ENCODE data around the gene TCOF1.

Gene TCOF1

DNA sequence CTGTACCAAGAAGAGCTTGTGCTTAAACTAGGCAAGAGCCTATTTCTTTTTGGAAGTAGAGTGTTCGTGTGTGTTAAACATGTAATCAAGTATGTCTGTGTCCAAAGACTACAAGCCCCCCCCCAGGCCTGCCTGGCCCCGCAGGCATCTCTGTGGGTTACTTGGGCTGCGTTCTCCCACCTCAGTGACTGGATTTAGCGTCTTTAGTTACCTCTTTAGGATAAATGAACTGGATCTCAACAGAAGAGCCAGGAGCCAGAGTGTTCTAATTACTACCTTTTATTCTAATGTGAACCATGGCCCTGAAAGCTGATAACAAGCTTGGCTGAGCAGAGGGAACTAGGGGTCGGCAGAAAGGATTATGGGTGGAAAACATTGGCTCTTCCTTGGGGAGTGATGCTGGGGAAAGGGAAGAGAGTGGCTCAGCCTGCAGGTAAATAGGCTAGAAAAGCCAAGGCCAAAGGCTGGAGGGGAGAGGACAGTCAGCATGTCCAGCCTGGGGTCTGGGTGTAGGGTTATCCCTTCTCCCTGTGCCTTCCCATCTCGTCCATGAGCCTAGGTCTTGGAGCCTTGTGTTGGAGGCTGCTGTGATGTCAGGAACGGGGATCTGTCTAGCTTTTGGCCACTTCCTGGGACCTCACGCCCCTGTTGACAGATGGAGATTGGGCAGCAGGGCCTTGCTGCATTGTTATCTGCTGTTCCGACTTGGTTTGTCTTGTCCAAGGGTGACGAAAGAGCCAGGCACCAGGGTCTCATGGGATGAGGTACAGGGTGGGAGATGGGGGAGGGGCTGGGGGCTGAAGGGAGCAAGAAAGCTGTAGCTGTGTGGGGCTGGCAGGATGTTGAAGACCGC is 44.1 kb downstream of the TCOF1 start:
- Histone ChIP-seq H3K9me3 (ENCODE audit: control insufficient read depth in 1 of 2, low read length in 2 of 2) (no peaks in the 10 kb centered on the region), H3K4me3 (ENCODE audit: low read depth in 1 of 2, low read length in 2 of 2) (no peak overlapping the region)

DNA sequence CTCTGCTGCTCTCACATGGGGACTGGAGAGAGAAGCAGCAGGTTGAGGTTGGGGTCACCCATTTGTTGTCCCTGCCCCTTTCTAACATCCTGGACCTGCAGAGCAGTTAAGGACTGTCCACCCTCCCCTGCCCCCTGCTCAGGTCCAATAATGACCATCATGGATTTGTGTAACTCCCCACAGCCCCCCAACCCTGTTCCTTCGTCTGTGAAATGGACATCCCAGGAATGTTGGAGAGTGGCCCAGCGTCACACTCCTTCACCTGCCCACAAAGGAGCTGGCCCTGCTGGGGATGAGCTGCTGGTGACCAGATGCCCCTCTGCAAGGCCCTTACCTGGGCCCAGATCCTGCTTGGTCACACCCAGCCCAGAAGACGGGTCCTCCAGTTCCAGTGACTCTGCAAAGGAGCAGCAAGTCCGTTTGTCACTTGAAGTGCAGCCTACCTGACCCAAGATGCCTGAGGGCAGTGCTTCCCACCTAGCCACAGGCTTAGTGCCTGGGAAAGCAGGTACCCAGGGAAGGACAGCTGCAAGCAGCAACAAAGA is 44.8 kb downstream of the TCOF1 start:
- H3K4me1 ChIP-seq (ENCODE audit: control insufficient read depth in 1 of 2, insufficient read depth in 2 of 2, low read length in 2 of 2), result no peaks in the 10 kb centered on the region
- no peaks in the 10 kb centered on the region for H3K9me3 ChIP-seq (ENCODE audit: control insufficient read depth in 1 of 2, low read length in 2 of 2)
- H3K27me3 ChIP-seq (ENCODE audit: low read depth, low read length), result no peaks in the 10 kb centered on the region
- H3K36me3 ChIP-seq (ENCODE audit: control insufficient read depth in 1 of 2, insufficient read depth in 2 of 2, low read length in 2 of 2), result peaks cover 60 to 65% of the 10 kb centered on the region in 2 donors
- H3K27ac ChIP-seq (ENCODE audit: low read length), result no peak overlapping the region
- no peak overlapping the region for H3K4me3 ChIP-seq (ENCODE audit: low read depth in 1 of 2, low read length in 2 of 2)

More for the DNA sequence above, 44.1 kb downstream of the TCOF1 start:
- no peaks in the 10 kb centered on the region for H3K4me1 ChIP-seq (ENCODE audit: control insufficient read depth in 1 of 2, insufficient read depth in 2 of 2, low read length in 2 of 2)
- H3K27ac ChIP-seq (ENCODE audit: low read length), result no peak overlapping the region
- no peaks in the 10 kb centered on the region for H3K27me3 ChIP-seq (ENCODE audit: low read depth, low read length)
- H3K36me3 ChIP-seq (ENCODE audit: control insufficient read depth in 1 of 2, insufficient read depth in 2 of 2, low read length in 2 of 2), result peaks cover 56 to 67% of the 10 kb centered on the region in 2 donors

DNA sequence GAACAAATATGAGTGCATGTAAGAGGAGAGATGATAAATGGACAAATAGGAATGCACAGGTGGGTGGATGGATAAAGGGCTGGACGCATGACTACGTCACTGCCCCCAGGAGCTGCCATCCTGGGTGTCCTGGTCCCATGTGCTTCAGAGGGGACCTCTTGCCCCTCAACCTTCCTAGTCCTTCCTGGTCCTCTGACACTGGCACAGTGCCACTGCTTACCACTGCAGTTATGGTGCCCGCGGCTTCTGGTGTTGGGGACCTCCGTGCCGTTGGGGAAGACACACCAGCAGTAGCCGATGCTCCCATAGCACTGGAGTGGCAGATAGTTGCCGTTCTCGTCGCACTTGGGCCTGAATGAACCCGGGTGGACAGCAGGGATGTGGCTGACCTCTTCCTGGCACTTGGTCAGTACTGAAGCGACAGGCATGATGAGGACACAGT is 45.4 kb downstream of the TCOF1 start:
- Histone ChIP-seq H3K27ac (ENCODE audit: low read length) (no peak overlapping the region), H3K4me3 (ENCODE audit: low read depth in 1 of 2, low read length in 2 of 2) (no peak overlapping the region), H3K9me3 (ENCODE audit: control insufficient read depth in 1 of 2, low read length in 2 of 2) (no peaks in the 10 kb centered on the region), H3K36me3 (ENCODE audit: control insufficient read depth in 1 of 2, insufficient read depth in 2 of 2, low read length in 2 of 2) (peaks cover 60 to 65% of the 10 kb centered on the region in 2 donors), H3K27me3 (ENCODE audit: low read depth, low read length) (no peaks in the 10 kb centered on the region), H3K4me1 (ENCODE audit: control insufficient read depth in 1 of 2, insufficient read depth in 2 of 2, low read length in 2 of 2) (no peaks in the 10 kb centered on the region)

DNA sequence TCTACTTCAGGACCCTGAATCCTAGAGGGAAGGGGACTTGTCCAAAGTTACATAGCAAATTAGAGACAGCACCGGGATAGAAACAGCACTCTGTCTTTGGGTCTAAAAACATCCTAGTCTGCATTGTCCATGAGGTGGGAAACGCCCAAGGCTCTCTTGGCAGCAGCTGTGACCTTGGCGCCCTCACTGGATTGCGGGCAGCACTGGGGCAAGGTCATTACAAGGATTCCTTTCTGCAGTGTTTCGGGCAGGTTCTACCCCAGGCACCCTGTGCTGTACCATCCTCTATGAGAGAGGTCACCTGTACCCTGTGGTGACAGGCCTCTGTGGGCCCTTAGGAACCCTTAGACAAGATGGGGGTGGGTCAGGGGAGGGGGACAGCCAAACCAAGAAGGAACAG is 46.6 kb downstream of the TCOF1 start:
- Histone ChIP-seq H3K4me1 (ENCODE audit: control insufficient read depth in 1 of 2, insufficient read depth in 2 of 2, low read length in 2 of 2) (no peaks in the 10 kb centered on the region), H3K27ac (ENCODE audit: low read length) (no peak overlapping the region), H3K27me3 (ENCODE audit: low read depth, low read length) (no peaks in the 10 kb centered on the region), H3K4me3 (ENCODE audit: low read depth in 1 of 2, low read length in 2 of 2) (no peak overlapping the region), H3K9me3 (ENCODE audit: control insufficient read depth in 1 of 2, low read length in 2 of 2) (no peaks in the 10 kb centered on the region), H3K36me3 (ENCODE audit: control insufficient read depth in 1 of 2, insufficient read depth in 2 of 2, low read length in 2 of 2) (peaks cover 54 to 58% of the 10 kb centered on the region in 2 donors)

DNA sequence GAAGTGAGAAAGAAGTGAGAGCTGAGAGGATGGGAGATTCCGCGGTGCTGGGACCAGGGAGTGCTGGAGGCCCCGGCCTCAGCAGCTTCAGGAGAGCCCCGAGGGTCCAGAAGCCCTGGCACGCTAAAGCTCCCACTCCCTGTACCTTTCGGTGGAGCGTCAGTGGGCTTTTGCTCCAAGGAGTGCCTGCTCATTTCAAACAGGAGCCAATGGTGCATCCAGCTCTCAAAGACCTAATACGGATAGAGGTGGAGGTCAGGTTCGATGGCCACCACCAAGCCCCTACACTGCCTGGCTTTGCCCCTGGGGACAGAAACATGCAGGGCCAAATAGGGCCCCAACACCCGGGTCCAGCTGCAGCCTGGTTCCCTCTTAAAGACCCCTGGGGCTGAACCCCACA is 47.0 kb downstream of the TCOF1 start:
- peaks cover 0 to under 1% of the 10 kb centered on the region in 2 donors for H3K4me1 ChIP-seq (ENCODE audit: control insufficient read depth in 1 of 2, insufficient read depth in 2 of 2, low read length in 2 of 2)
- H3K27ac ChIP-seq (ENCODE audit: low read length), result no peak overlapping the region
- H3K9me3 ChIP-seq (ENCODE audit: control insufficient read depth in 1 of 2, low read length in 2 of 2), result no peaks in the 10 kb centered on the region
- H3K4me3 ChIP-seq (ENCODE audit: low read depth in 1 of 2, low read length in 2 of 2), result no peak overlapping the region
- H3K36me3 ChIP-seq (ENCODE audit: control insufficient read depth in 1 of 2, insufficient read depth in 2 of 2, low read length in 2 of 2), result peaks cover 50 to 55% of the 10 kb centered on the region in 2 donors
- no peaks in the 10 kb centered on the region for H3K27me3 ChIP-seq (ENCODE audit: low read depth, low read length)

DNA sequence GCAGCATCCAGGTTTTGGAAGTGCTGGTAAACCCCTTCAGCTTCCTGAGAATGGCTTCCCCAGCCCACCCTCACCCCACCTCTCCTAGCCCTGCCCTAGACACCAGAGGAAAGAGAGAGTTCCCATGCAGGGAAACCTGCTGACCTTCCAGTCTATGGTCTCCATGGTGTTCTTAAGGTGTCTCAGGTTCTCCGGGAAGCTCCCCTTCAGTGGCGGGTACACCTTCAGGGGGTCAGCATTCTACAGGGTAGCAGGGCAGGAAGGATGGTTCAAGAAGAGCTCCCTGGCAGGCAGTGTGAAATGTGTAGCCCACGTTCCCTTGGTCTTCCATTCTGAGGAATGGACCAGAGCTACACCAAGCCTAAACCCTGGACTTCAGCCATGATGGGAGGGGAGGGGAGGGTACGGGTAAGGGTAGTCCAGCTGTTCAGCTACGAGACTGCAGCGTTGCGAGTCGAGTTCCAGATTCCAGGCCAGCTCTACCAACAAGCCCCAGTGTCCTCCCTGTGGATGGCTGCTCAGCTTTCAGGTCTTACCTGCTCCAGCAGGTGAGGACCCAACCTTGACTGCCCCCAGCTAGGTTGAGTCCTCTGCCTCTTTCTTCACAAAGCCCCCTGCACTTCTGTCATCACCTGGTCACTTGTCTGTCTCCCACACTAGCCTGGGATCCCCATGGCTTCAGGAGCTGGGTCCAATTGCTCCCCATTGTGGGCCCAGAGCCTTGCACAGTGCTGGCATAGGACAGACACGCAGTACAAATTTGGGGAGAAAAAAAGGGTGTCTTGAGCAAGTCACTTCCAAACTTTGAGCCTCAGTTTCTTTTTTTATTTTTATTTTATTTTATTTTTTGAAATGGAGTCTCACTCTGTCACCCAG is 47.7 kb downstream of the TCOF1 start:
- Histone ChIP-seq H3K27ac (ENCODE audit: low read length) (no peak overlapping the region), H3K9me3 (ENCODE audit: control insufficient read depth in 1 of 2, low read length in 2 of 2) (no peaks in the 10 kb centered on the region), H3K4me1 (ENCODE audit: control insufficient read depth in 1 of 2, insufficient read depth in 2 of 2, low read length in 2 of 2) (peaks cover 1 to 5% of the 10 kb centered on the region in 2 donors), H3K27me3 (ENCODE audit: low read depth, low read length) (no peaks in the 10 kb centered on the region), H3K4me3 (ENCODE audit: low read depth in 1 of 2, low read length in 2 of 2) (no peak overlapping the region), H3K36me3 (ENCODE audit: control insufficient read depth in 1 of 2, insufficient read depth in 2 of 2, low read length in 2 of 2) (peaks cover 43 to 55% of the 10 kb centered on the region in 2 donors)

DNA sequence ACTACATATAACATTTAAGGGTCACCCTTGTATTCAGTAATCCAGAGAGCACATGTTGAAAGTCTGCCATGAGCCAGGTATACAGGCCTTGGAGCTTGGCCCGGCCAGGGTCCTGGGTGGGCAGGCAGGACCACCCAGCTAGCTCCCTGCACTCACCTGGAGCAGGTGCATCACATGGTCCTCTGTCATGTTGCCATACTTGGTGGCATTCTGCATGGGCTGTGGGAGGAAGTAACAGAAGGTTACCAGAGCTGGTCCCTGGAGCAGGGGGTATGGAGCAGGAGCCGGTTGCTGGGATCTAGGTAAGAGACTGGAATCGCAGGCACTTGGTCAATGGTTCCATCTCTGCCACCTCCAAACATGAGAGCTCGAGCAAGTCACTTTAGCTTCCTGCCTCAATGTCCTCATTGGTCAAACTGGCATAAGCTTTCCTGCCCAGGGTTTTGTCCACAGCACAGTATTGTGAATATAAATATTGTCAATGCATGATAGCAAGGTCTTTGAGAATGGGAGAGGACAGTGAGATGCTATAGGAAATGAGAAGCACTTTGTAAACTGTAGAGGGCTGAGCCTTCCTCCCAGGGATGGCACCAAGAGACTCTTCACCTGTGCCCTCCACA is 48.7 kb downstream of the TCOF1 start:
- Histone ChIP-seq H3K27me3 (ENCODE audit: low read depth, low read length) (no peaks in the 10 kb centered on the region), H3K27ac (ENCODE audit: low read length) (no peak overlapping the region), H3K4me1 (ENCODE audit: control insufficient read depth in 1 of 2, insufficient read depth in 2 of 2, low read length in 2 of 2) (peaks cover 8 to 11% of the 10 kb centered on the region in 2 donors), H3K36me3 (ENCODE audit: control insufficient read depth in 1 of 2, insufficient read depth in 2 of 2, low read length in 2 of 2) (peaks cover 33 to 53% of the 10 kb centered on the region in 2 donors), H3K4me3 (ENCODE audit: low read depth in 1 of 2, low read length in 2 of 2) (no peak overlapping the region), H3K9me3 (ENCODE audit: control insufficient read depth in 1 of 2, low read length in 2 of 2) (no peaks in the 10 kb centered on the region)

DNA sequence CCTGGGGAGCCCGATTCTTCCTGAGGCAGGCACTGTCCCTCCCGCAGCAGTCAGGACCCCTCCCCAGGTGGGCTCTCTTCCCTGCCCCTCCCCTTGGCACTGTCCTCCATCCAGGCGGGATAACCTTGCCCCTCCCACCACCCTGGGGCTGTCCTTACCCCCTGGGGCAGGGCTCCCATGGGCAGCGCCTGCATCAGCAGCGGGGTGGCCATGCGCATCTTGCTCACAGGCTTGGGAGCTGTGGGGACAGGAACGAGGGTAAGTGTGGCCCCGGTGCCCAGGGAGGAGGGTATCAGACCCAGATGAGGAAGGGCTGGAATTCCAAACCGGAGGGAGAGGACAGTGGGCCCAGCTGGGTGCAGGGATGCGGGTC is 49.2 kb downstream of the TCOF1 start:
- H3K4me3 ChIP-seq (ENCODE audit: low read depth in 1 of 2, low read length in 2 of 2), result no peak overlapping the region
- H3K27ac ChIP-seq (ENCODE audit: low read length), result no peak overlapping the region
- H3K27me3 ChIP-seq (ENCODE audit: low read depth, low read length), result no peaks in the 10 kb centered on the region
- H3K9me3 ChIP-seq (ENCODE audit: control insufficient read depth in 1 of 2, low read length in 2 of 2), result no peaks in the 10 kb centered on the region
- H3K4me1 ChIP-seq (ENCODE audit: control insufficient read depth in 1 of 2, insufficient read depth in 2 of 2, low read length in 2 of 2), result peaks cover 8 to 16% of the 10 kb centered on the region in 2 donors
- peaks cover 33 to 48% of the 10 kb centered on the region in 2 donors for H3K36me3 ChIP-seq (ENCODE audit: control insufficient read depth in 1 of 2, insufficient read depth in 2 of 2, low read length in 2 of 2)

DNA sequence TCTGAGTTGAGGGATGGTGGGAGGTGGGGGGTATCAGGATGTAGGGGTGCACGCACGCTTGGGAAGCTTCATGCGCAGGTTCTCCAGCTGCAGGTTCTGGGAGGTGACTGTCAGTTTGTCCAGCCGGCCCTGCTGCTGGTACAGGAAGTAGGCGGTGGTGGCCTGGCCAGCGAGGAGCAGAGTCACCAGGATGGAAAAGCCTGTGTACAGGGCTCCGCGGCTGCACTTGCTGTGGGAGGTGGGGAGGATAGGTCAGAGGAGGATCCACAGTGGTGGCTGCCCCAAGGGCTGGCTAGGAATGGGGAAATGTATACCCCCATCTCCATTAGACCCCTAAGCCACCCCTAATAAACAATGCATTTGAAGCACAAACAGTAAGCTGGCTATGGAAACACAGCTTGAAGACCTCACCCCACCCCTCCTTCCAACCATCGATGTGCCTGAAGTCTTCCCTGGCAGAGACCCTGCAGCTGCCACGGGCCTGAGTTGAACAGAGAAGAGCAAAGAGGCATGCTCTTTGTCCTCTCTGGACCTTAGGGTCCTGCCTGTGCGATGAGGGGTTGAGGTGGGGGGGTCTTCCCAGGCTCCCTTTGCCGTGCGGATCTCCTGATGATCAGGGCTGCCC is 49.7 kb downstream of the TCOF1 start:
- Histone ChIP-seq H3K27me3 (ENCODE audit: low read depth, low read length) (no peaks in the 10 kb centered on the region), H3K9me3 (ENCODE audit: control insufficient read depth in 1 of 2, low read length in 2 of 2) (no peaks in the 10 kb centered on the region), H3K27ac (ENCODE audit: low read length) (no peak overlapping the region), H3K4me3 (ENCODE audit: low read depth in 1 of 2, low read length in 2 of 2) (no peak overlapping the region), H3K4me1 (ENCODE audit: control insufficient read depth in 1 of 2, insufficient read depth in 2 of 2, low read length in 2 of 2) (peaks cover 8 to 16% of the 10 kb centered on the region in 2 donors), H3K36me3 (ENCODE audit: control insufficient read depth in 1 of 2, insufficient read depth in 2 of 2, low read length in 2 of 2) (peaks cover 32 to 43% of the 10 kb centered on the region in 2 donors)

DNA sequence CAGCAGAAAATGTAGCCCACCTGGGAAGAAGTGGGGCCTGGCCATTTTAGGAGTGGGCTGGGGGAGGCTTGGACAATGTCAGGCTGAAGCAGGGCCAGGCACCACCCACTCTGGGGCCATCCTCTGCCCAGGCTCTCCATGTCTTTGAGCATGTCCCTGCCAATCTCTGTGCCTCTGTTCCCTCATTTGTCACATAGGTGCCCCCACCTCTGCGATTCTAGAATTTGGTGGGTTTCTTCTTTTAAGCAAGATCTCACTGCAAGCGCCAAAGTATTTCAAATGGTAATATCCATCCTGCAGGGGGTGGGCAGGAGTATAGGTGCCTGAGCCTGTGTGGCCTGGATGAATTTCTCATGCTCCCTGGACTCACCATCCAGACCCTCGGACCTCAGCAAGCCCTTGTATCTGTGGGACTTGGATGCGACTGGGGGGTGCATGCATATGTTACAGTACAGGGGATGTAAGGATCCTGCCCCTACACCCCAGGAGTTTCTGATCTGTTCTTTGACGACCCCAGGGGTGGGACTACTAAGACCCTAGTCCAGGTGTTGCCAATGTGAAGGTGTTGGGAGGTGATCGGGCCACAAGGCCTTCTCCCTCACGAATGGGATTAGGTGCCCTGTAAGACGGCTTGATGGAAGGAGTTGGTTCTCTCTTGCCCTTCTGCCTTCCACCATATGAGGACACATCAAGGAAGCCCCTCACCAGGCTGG is 50.9 kb downstream of the TCOF1 start:
- Histone ChIP-seq H3K36me3 (ENCODE audit: control insufficient read depth in 1 of 2, insufficient read depth in 2 of 2, low read length in 2 of 2) (peaks cover 20 to 31% of the 10 kb centered on the region in 2 donors), H3K9me3 (ENCODE audit: control insufficient read depth in 1 of 2, low read length in 2 of 2) (no peaks in the 10 kb centered on the region), H3K4me1 (ENCODE audit: control insufficient read depth in 1 of 2, insufficient read depth in 2 of 2, low read length in 2 of 2) (peaks cover 12 to 16% of the 10 kb centered on the region in 2 donors), H3K27ac (ENCODE audit: low read length) (peak overlapping the region; percentile 31), H3K27me3 (ENCODE audit: low read depth, low read length) (no peaks in the 10 kb centered on the region), H3K4me3 (ENCODE audit: low read depth in 1 of 2, low read length in 2 of 2) (no peak overlapping the region)
